K562 (cell line): ENCODE data around the gene SOX18. TPM values are rescaled to one million over a fixed set of nuclear protein-coding genes. Genes with fewer than 3 reads are reported as not detected.
"Not testable (repeated sequence)": the region's sequence is repeated elsewhere in the genome, so short reads cannot be mapped to it uniquely, and the experiment has no call there.

ENCODE experiments used
- ATAC-seq: fragments of 200-7000 bp; cut with Tn5 transposase; 3 replicates; pipeline ENCODE4 v1.9.1; 2020; ENCODE audit warnings: moderate library complexity
- BruUV-seq: library from RNA; stranded (reverse); fragments of 400-500 nt; replicated peaks from 2 replicates; lab custom pipeline; 2021; lab: Mats Ljungman, UMichigan
- CTCF ChIA-PET: fragments of 300-600 bp; formaldehyde crosslinking; extraction: SDS; loops from one replicate; lab custom pipeline; 2021; ENCODE audit warnings: low intra/inter-chr PET ratio; lab: Yijun Ruan, JAX
- POLR2A ChIA-PET: fragments of 300-600, 350-650 bp; sonication (Branson Sonifier 250); formaldehyde crosslinking; extraction: SDS; loops from one replicate; lab custom pipeline; 2021; ENCODE audit warnings: antibody characterized with exemption, inconsistent platforms; lab: Yijun Ruan, JAX
- DNase-seq, 4 experiments: peaks; one replicate each; pipeline versions ENCODE4 v3.0.0 to v3.0.0-alpha.2; 2011 to 2018; ENCODE audit warnings: low spot score in 3 of 4, mixed read lengths in 3 of 4; ENCODE audit errors: extremely low read depth in 1 of 4
- FAIRE-seq: peaks from 2 replicates; lab custom pipeline; 2011; peaks lifted over from hg19 to GRCh38; lab: Jason Lieb, UNC
- H2AFZ ChIP-seq: 2 replicates; pipeline ENCODE4 v1.6.0; 2011; ENCODE audit warnings: low read depth, low read length, control low read depth, inconsistent platforms
- H3K27ac ChIP-seq: fragments of 200-600 bp; 3 replicates; pipeline ENCODE4 v1.8.0; 2011; ENCODE audit warnings: low read depth, mild to moderate bottlenecking, control low read depth, inconsistent platforms, low read length, moderate library complexity, mixed read lengths; ENCODE audit errors: extremely low read depth
- H3K27me3 ChIP-seq, 2 experiments: fragments of 300-600 bp in 1 of 2; 2 replicates in 1 of 2; 3 replicates in 1 of 2; pipeline versions ENCODE4 v1.6.0 to v1.8.0; 2011; ENCODE audit warnings: inconsistent platforms in 2 of 2, low read length in 2 of 2, mild to moderate bottlenecking in 1 of 2, mixed read lengths in 1 of 2, moderate library complexity in 1 of 2; ENCODE audit not compliant: control insufficient read depth in 2 of 2, insufficient read depth in 2 of 2
- H3K36me3 ChIP-seq: fragments of 300-600 bp; 3 replicates; pipeline ENCODE4 v1.8.0; 2011; ENCODE audit warnings: mild to moderate bottlenecking, low read length, inconsistent platforms; ENCODE audit not compliant: control insufficient read depth, insufficient read depth
- H3K4me1 ChIP-seq, 2 experiments: fragments of 200-600 bp in 1 of 2; replicated peaks in 1 of 2; 2 replicates in 1 of 2; 3 replicates in 1 of 2; pipeline versions ENCODE4 v1.5.1 to v1.8.0; 2011; ENCODE audit warnings: inconsistent platforms in 2 of 2, low read length in 2 of 2, mild to moderate bottlenecking in 1 of 2, mixed read lengths in 1 of 2, moderate library complexity in 1 of 2; ENCODE audit not compliant: control insufficient read depth in 2 of 2, insufficient read depth in 2 of 2
- H3K4me2 ChIP-seq: 2 replicates; pipeline ENCODE4 v1.6.1; 2011; ENCODE audit warnings: low read length, control low read depth, inconsistent platforms, mixed read lengths; ENCODE audit not compliant: insufficient read depth
- H3K4me3 ChIP-seq: fragments of 200-600 bp; sonication (generic), shearing (Covaris generic); 2 replicates; pipeline ENCODE4 v1.5.1; 2016; ENCODE audit warnings: control low read depth, inconsistent platforms
- H3K79me2 ChIP-seq: fragments of 200-600 bp; 3 replicates; pipeline ENCODE4 v1.8.0; 2011; ENCODE audit warnings: low read length, inconsistent platforms; ENCODE audit not compliant: control insufficient read depth, insufficient read depth
- H3K9ac ChIP-seq, 2 experiments: 2 replicates each; pipeline versions ENCODE4 v1.6.0 to v1.6.1; 2011; ENCODE audit warnings: low read depth in 2 of 2, low read length in 2 of 2, control low read depth in 1 of 2, inconsistent platforms in 1 of 2, mild to moderate bottlenecking in 1 of 2, mixed read lengths in 1 of 2; ENCODE audit not compliant: insufficient read depth in 1 of 2
- H3K9me1 ChIP-seq: one replicate; pipeline ENCODE4 v1.6.0; 2011; ENCODE audit warnings: inconsistent platforms, mild to moderate bottlenecking, low read length, moderate library complexity; ENCODE audit not compliant: control insufficient read depth, insufficient read depth
- H3K9me3 ChIP-seq: replicated peaks from 2 replicates; pipeline ENCODE4 v1.5.1; 2011; ENCODE audit warnings: low read depth, low read length, inconsistent platforms; ENCODE audit not compliant: control insufficient read depth, insufficient read depth
- H4K20me1 ChIP-seq: replicated peaks from 2 replicates; pipeline ENCODE4 v1.6.1; 2011; ENCODE audit warnings: low read length, inconsistent platforms, mixed read lengths; ENCODE audit not compliant: control insufficient read depth, insufficient read depth
- CXXC5 ChIP-seq: fragments of 250-450 bp; sonication (Bioruptor Pico); IDR thresholded peaks from 2 replicates; pipeline ENCODE4 v1.8.0; 2022; ENCODE audit warnings: inconsistent platforms, mild to moderate bottlenecking, moderate library complexity
- MCM2 ChIP-seq: fragments of 450-650 bp; IDR thresholded peaks from 2 replicates; pipeline ENCODE4 v1.6.1; 2017; ENCODE audit warnings: low read depth, mild to moderate bottlenecking
- MCM3 ChIP-seq: fragments of 450-650 bp; IDR thresholded peaks from 2 replicates; pipeline ENCODE4 v1.6.1; 2016
- SREBF2 ChIP-seq: sonication (generic); formaldehyde crosslinking; IDR thresholded peaks from 2 replicates; pipeline ENCODE4 v1.4.0; 2020; ENCODE audit warnings: mild to moderate bottlenecking, missing genetic modification reagents
- ZNF212 ChIP-seq: fragments of 450-650 bp; formaldehyde crosslinking; IDR thresholded peaks from 2 replicates; pipeline ENCODE4 v1.4.0; 2020; ENCODE audit warnings: mild to moderate bottlenecking
- ZNF239 ChIP-seq: fragments of 250-450 bp; sonication (Bioruptor Pico); IDR thresholded peaks from 2 replicates; pipeline ENCODE4 v1.4.0; 2020; ENCODE audit warnings: mild to moderate bottlenecking
- WGBS: fragments of 100-300 bp; shearing (Covaris generic); methylation state at CpG from one replicate; pipeline ENCODE4 v1.1.6; 2016; ENCODE audit warnings: low coverage, mixed read lengths; ENCODE audit not compliant: insufficient coverage; ENCODE audit errors: missing lambda C conversion rate; 5-methylcytosine and 5-hydroxymethylcytosine counted together
- in situ Hi-C: fragments of 300-500 bp; cut with MboI; formaldehyde crosslinking; loops from 4 replicates; pipeline ENCODE4 v1.15.0; 2018; ENCODE audit warnings: inconsistent platforms, mixed read lengths
- intact Hi-C: fragments of 100-400 bp; cut with micrococcal nuclease; formaldehyde crosslinking; loops from 2 replicates; pipeline ENCODE4 v1.14.2; 2022
- polyA plus RNA-seq, 8 experiments: library from polyadenylated mRNA; depleted of rRNA in 4 of 8; stranded (reverse) in 5 of 8; unstranded in 3 of 8; fragments of >200 nt; fragmentation: Nextera tagmentation in 2 of 8; fragmentation: Illumina TruSeq in 1 of 8; extraction: Ambion mirVana in 2 of 8; extraction: Trizol in 1 of 8; gene quantifications; 2 replicates each; pipeline versions ENCODE4 v1.2.1 to v1.2.3, GENCODE V29; 2011 to 2014; ENCODE audit warnings: inconsistent platforms in 1 of 8, missing spikeins in 1 of 8
- total RNA-seq, 7 experiments: library from RNA; depleted of rRNA in 6 of 7; stranded (reverse); fragments of >200 nt in 6 of 7; fragmentation: Illumina TruSeq in 2 of 7; extraction: Trizol in 2 of 7; gene quantifications; 2 replicates each; pipeline versions ENCODE4 v1.2.1 to v1.2.3, GENCODE V29; 2011 to 2021; ENCODE audit warnings: low replicate concordance in 1 of 7

SOX18 gene
- total and polyA plus RNA-seq, 9 of the 15 experiments (the other 6 are each of a cell fraction or from before 2014, with no cell fraction given): 0.15 to 19.8 (median 0.33) TPM

GRCh38 chr20:64015635-64016034, 33.8 kb downstream of the SOX18 start:
- H3K79me2 ChIP-seq: no peaks in the 10 kb centered on the region
- no peak overlapping the region for H3K4me3 ChIP-seq
- H2AFZ ChIP-seq: no peak overlapping the region
- H3K27me3 ChIP-seq: no peaks in the 10 kb centered on the region
- POLR2A ChIA-PET: no interaction called here
- no peak overlapping the region for H3K27ac ChIP-seq
- H3K9ac ChIP-seq: no peak overlapping the region
- no peak for FAIRE-seq
- intact Hi-C loops: no loop called here
- no peaks in the 10 kb centered on the region for H4K20me1 ChIP-seq
- H3K4me1 ChIP-seq: no peaks in the 10 kb centered on the region
- H3K4me2 ChIP-seq: no peak overlapping the region
- WGBS: 88% methylated on average over 2 of the region's 2 CpGs
- in situ Hi-C loops: no loop called here
- no peak for TF ChIP-seq SREBF2
- TF ChIP-seq CXXC5: no peak
- TF ChIP-seq ZNF212: no peak
- TF ChIP-seq ZNF239 (CRISPR knock-in tag): no peak
- TF ChIP-seq MCM2: no peak
- no peak for TF ChIP-seq MCM3
- TF ChIP-seq, all 486 proteins: peak for 0
- DNase-seq (no peak), ATAC-seq (no peak)
- no TSS peak for BruUV-seq
- Histone ChIP-seq H3K36me3 (peaks cover 73% of the 10 kb centered on the region), H3K9me3 (no peaks in the 10 kb centered on the region), H3K9me1 (no peaks in the 10 kb centered on the region)
- CTCF ChIA-PET: no interaction called here

DNA sequence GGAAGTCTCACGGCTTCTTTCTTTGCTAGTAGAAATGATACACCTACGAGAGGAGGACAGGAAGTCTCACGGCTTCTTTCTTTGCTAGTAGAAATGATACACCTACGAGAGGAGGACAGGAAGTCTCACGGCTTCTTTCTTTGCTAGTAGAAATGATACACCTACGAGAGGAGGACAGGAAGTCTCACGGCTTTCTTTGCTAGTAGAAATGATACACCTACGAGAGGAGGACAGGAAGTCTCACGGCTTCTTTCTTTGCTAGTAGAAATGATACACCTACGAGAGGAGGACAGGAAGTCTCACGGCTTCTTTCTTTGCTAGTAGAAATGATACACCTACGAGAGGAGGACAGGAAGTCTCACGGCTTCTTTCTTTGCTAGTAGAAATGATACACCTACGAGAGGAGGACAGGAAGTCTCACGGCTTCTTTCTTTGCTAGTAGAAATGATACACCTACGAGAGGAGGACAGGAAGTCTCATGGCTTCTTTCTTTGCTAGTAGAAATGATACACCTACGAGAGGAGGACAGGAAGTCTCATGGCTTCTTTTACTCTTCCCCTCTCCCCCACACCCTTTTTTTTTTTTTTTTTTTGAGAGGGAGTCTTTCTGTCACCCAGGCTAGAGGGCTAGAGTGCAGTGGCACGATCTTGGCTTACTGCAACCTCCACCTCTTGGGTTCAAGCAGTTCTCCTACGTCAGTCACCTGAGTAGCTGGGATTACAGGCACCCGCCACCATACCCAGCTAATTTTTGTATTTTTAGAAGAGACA, 36.9 kb downstream of the SOX18 start:
- H3K9me3 ChIP-seq, H3K4me3 ChIP-seq, in situ Hi-C loops, H4K20me1 ChIP-seq, H3K9ac ChIP-seq, H3K27me3 ChIP-seq, BruUV-seq, FAIRE-seq, H3K9me1 ChIP-seq, H3K4me1 ChIP-seq, H3K27ac ChIP-seq, CTCF ChIA-PET, intact Hi-C loops, DNase-seq, H3K79me2 ChIP-seq, H3K4me2 ChIP-seq, H2AFZ ChIP-seq, POLR2A ChIA-PET, ATAC-seq: not testable (repeated sequence)
- H3K36me3 ChIP-seq: peaks cover 75% of the 10 kb centered on the region
- WGBS: no CpG with 5 or more reads among the region's 20 CpGs
